AG10803 (cell line): Measurements from ENCODE around the gene POU2F1.

Experiments
- DNase-seq: peaks from one replicate; pipeline ENCODE4 v3.0.0; 2010; ENCODE audit warnings: low read depth
- H3K4me3 ChIP-seq: 2 replicates; pipeline ENCODE4 v1.5.1; 2011; ENCODE audit warnings: mild to moderate bottlenecking, low read length, control low read depth
- TF ChIP-seq, protein P1 (sequence below): conservative IDR thresholded peaks from 2 replicates; pipeline ENCODE4 v1.5.1; 2011; ENCODE audit warnings: mild to moderate bottlenecking, low read length, control low read depth, inconsistent platforms

POU2F1 gene

DNA sequence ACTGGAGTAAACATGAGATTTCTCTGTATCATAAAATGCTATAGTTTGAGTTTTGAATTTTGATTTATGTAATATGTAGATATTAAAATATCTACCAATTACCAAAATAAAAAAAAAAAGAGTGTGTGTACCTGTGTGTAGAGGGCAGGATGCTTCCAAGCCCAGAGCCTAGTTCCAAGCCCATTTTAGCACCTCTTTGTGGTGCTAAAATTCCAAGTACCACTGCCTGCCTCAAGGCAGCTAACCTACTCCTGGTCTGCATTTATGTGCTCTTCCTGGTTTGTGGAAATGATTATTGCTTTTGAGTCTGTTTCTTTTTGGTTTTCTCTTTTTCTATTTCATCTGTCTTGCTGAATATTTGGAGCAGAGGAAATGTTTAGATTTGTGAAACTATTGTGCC is 8.7 kb upstream of the POU2F1 start:
- no peak overlapping the region for H3K4me3 ChIP-seq
- no peak for DNase-seq
- TF ChIP-seq, protein P1, sequence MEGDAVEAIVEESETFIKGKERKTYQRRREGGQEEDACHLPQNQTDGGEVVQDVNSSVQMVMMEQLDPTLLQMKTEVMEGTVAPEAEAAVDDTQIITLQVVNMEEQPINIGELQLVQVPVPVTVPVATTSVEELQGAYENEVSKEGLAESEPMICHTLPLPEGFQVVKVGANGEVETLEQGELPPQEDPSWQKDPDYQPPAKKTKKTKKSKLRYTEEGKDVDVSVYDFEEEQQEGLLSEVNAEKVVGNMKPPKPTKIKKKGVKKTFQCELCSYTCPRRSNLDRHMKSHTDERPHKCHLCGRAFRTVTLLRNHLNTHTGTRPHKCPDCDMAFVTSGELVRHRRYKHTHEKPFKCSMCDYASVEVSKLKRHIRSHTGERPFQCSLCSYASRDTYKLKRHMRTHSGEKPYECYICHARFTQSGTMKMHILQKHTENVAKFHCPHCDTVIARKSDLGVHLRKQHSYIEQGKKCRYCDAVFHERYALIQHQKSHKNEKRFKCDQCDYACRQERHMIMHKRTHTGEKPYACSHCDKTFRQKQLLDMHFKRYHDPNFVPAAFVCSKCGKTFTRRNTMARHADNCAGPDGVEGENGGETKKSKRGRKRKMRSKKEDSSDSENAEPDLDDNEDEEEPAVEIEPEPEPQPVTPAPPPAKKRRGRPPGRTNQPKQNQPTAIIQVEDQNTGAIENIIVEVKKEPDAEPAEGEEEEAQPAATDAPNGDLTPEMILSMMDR: no peak

DNA sequence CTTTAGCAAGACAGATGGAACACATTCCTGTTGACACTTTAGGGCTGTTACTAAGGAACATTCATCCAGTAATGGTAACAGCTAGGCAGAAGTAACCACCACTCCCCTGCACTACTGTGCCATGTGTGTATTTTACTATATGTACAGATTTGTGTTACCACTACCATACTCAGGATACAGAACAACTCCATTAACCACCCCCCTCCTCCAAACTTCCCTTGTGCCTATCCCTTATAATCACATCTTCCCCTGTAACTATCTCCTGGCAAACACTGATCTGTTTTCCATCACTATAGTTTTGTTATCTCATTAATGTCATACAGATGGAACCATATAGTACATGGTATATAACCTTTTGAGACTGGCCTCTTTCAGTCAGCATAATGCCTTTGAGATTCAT is 3.9 kb upstream of the POU2F1 start:
- H3K4me3 ChIP-seq: no peak overlapping the region
- TF ChIP-seq, protein P1: no peak
- DNase-seq: no peak

DNA sequence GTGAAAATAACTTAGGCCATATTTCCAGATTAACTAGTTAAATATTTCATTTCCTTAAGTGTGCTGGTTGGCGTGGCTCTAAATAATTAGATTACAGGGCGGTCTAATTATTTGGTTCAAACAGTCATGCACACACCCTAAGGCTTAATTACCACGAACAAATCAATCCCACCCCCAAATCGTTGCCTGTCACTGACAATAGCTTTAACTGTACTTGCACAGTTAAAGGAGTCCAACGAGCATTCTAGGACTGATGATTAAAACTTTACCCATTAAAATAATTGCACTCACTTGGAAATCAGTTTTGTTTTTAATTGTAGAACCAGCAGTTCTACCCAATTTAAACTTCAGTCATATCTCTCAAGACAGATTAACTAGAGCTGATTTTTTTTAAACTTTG is 1.5 kb upstream of the POU2F1 start:
- TF ChIP-seq, protein P1: no peak
- H3K4me3 ChIP-seq: peak overlapping the region; percentile 95
- no peak for DNase-seq

DNA sequence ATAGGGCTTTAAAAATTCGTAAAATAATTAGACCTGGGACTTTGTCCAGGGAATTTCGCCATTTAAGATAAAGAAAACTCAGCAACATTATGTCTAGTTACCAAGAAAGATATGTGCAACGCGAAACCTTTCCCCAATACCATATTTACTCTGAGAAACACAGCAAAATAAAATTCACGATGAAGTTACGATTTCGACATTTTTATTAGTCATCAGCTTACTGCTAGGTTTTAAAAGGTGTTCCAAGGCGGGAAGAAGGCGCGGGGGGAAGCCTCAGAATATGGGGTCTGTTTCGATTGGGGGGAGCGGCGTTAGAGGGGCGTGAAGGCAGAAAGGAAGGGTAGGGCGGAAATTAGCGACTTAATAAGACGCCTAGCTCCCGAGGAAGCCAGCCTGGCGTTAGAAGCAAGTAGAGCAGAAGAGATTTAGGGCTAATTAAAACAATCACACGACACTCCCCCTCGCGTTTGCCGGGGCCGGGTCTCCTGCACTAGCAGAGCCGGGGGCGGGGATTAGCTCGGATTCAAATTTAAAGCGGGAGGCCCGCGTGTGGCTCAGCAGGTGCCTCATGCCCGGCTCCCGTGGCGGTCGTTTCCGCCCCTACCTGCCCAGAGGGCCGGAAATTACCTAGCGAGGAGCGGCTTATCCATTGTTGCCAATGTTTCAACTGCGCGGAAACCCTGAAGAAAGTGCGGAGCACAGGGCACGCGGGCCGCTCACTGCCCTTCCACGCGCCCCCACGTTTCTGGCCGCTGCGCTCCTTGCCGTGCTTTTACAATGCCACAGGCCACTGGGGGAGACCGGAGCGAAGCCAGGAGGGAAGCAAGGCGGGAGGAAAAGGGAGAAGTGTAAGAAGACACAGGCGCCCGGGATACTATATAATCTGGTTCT is 795 bp upstream of the POU2F1 start:
- peak overlapping the region; percentile 95 for H3K4me3 ChIP-seq
- TF ChIP-seq, protein P1: no peak
- peak; percentile 37 for DNase-seq

DNA sequence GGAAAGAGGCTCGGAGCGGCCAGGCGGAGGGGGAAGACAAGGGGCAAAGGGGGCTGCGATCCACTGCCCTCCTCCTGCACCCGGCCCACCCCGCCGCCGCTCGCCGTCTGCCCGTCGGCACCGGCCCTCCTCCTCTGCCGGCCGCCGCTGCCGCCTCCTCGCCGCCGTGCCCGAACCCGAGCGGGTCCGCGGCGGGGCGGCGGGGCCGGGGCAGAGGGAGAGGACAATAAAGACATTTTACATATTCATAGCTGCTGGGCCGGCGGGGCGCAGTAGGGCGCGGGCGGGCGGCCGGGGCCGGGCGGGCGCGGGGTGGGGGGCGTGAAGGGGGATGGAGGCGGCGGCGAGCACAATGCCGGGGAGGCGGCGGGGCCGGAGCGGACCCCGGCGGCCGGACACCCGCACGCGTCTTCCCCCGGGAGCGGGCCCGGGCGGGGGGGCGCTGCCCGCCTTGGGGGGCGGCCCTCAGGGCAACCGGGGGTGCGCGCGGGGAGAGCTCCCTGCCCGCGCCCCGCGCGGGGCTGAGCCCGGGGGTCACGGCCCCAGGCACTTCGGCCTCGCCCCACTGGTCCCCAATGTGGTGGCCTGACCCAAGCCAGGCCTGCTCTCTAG is 546 bp downstream of the POU2F1 start:
- peak overlapping the region; percentile 75 for H3K4me3 ChIP-seq
- TF ChIP-seq, protein P1: no peak
- DNase-seq: no peak

DNA sequence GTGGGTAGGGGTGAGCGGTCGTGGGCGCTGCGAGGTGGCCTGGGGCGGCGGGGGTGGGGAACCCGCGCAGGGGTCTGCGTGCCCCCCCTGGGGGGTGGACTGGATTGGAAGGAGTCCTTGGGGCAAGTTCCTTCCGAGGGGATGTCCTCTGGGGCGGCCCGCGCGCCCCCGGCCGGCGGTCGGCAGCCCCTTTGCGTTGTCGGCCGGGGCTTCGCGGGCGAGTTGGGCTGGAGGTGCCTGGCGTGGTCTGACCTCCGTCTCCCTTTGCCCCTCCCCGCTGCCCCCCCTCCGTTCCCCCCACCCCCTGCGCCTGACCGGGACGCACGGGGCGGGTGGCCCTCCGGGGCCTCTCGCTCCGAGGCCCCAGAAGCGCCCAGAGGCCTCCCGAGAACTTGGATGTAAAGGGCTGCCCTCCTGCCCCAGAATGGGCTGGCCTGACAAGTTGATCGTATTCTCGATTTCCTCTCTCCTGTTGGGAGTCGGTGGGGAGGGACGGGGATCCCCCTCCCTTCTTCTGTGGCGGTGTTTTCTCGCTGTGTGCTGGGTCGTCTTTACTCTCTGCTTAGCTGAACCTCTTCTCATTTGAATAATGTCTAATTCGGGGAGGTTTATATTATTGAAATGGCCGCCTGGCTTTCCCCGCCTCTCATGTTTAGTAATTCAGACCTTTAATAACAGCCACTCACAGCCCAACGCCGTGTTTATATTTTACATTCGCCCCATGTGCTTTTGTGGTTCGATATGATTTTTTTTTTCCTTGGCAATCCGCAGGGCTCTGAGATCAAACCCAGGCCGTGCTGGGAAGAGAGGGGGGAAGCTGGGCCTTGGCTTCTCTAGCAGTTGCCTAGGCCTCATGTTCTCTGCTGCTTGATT is 1.3 kb downstream of the POU2F1 start:
- DNase-seq: peak; percentile 68

More for the DNA sequence above, 1.3 kb downstream of the POU2F1 start:
- TF ChIP-seq, protein P1: no peak
- peak overlapping the region; percentile 75 for H3K4me3 ChIP-seq
